Activated CD8-positive, alpha-beta memory T cell treated with anti-CD3 and anti-CD28 coated beads for 4 hours (primary cell): ENCODE measurements around the gene TOMT.

Source experiments
- DNase-seq, 2 donors: peaks; one replicate each; pipeline ENCODE4 v3.0.0-alpha.2; 2020; ENCODE audit warnings: low read depth in 2 of 2

TOMT gene

GRCh38 chr11:72105888-72106287 is at the start of gene TOMT:
Gene TOMT, plus strand, starts transcription at chr11:72105924. Its CDS starts 28 bp downstream, at chr11:72105952.
- DNase-seq = no peak

- no peak for DNase-seq
Observed at GRCh38 chr11:72058416-72059034, 47.2 kb upstream of the TOMT start.

- DNase-seq = no peak
Observed at GRCh38 chr11:72061739-72062396, 43.9 kb upstream of the TOMT start.

GRCh38 chr11:72066855-72067254 is 38.9 kb upstream of the TOMT start:
- DNase-seq = no peak

GRCh38 chr11:72067266-72067665 is 38.5 kb upstream of the TOMT start:
- no peak for DNase-seq

DNA sequence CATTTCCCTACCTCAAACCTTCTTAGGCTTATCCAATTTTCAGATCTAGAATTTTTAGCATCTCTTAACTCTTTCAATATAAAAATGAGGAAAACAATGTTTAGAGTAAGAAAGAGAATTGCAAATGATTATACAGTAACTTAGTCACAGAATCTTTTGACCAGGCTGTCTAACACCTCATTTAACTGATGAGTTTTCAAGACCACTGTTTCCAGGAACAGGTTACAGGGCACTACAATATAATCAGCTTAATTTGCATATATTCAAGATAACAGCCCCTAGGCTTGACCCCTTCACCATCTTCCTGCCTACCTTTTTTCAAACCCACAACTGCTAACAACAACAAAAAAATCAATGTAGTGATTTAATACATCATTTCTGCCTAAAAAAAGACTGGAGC is 38.0 kb upstream of the TOMT start:
- DNase-seq = no peak

- no peak for DNase-seq
Observed at GRCh38 chr11:72069200-72069599, 36.5 kb upstream of the TOMT start.

GRCh38 chr11:72069787-72070251 is 35.9 kb upstream of the TOMT start:
- no peak for DNase-seq

DNA sequence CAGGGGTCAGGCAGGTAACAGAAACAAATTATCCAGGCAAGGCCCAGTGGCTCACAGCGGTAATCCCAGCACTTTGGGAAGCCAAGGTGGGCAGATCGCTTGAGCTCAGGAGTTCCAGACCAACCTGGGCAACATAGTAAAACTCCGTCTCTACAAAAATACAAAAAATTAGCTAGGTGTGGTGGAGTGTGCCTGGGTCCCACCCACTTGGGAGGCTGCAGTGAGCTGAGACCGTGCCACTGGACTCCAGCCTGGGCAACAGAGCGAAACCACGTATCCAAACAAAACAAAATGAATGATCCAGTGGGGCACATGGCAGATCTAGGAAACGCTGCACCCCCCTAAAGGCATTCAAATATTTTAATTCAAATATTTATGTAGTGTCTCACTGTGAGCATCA is 35.2 kb upstream of the TOMT start:
- DNase-seq = no peak

GRCh38 chr11:72072348-72072747 is 33.4 kb upstream of the TOMT start:
- no peak for DNase-seq

DNA sequence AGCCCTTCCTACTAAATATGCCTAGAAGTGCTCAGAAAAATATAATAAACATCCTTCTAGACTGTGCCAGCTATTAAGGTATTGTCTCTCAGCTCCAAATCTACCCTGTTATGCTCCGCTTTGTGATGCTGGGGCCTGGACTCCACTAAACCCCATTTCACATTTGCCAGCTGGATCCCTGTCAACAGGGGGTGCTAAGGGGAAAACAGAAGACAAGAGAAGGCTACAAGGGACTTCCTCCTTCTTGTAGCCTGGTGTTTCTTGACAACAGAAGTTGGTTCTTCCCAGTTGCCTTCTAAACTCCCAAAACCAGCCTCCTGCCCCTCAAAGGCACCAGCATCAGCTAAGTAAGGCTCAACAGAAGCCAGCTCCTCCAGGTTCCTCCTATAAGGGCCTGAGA is 30.6 kb upstream of the TOMT start:
- no peak for DNase-seq

- DNase-seq = no peak
Observed at GRCh38 chr11:72075756-72076155, 30.0 kb upstream of the TOMT start.

GRCh38 chr11:72078477-72078876 is 27.2 kb upstream of the TOMT start:
- DNase-seq = no peak

GRCh38 chr11:72079819-72080325 is 25.9 kb upstream of the TOMT start:
- DNase-seq = no peak

- peak; percentile 98 to 99 for DNase-seq
Observed at GRCh38 chr11:72080326-72081183, 25.2 kb upstream of the TOMT start, which contains the start of the genes LRRC51 and NUMA1. Gene LRRC51, plus strand, starts transcription at chr11:72080850. Its CDS starts 8,234 bp downstream, at chr11:72089084. Gene NUMA1, minus strand, starts transcription at chr11:72080542. Its CDS starts 44,599 bp downstream, at chr11:72035943.

DNA sequence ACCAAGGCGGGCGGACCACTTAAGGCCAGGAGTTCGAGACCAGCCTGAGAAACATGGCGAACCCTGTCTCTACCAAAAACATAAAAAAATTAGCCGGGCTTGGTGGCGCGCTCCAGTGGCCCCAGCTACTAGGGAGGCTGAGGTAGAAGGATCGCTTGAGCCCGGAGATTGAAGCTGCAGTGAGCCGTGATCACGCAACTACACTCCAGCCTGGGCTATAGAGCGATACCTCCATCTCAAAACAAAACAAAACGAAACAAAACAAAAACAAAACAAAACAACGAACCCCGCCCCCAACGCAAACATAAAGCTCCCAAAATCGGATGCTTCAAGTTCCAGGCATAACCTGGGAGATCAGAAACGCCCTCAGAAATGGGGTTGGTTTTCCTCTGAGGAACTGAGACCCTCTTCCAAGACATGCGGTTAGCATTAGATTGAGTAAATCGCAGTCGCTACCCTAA is 24.5 kb upstream of the TOMT start:
- no peak for DNase-seq

DNA sequence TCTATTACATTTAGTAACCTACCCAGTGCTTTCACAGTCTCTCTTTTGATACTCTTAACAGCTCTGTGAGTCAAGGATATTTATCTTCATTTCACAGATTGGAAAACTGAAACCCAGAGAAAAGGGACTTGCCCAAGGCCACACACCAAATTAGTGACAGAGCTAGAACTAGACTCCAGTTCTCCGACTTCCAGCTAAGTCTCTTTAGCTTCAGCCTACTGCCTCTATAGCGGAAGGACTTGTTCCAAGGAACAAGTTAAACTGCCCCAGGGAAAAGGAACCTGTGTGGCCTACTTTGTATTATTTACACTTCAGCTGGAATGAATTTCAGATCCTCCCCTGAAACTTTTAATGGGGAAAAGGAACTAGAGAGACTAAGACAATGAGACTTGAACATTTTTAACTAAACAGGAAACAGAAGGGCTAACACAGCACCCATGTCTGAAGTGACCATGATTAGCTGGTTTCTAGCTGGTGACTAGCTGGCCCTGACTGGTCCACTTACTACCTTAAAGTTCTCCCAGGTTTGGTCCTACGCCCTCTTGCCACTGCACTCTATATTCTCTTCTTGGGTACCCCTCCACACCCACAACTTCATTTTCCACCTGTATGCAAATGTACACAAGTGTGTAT is 23.8 kb upstream of the TOMT start:
- no peak for DNase-seq

- DNase-seq = no peak
Observed at GRCh38 chr11:72083414-72083813, 22.3 kb upstream of the TOMT start.

DNA sequence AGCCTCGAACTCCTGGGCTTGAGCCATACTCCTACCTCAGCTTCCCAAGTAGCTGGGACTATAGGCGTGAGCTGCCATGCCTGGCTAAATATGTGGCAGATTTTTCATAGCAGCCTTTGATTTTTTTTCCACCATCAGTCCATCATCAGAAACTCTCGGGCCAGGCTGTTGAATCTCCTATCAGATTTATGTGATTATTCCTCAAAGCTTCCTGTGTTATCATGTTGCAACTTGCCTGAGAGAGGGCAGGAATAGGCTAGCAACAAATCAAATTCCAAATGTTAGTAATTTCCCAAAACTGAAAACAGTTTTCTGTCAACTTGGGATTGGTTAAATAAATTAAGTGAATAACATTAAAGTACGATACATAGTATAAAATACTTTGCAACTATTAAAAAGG is 21.6 kb upstream of the TOMT start:
- DNase-seq = no peak

DNA sequence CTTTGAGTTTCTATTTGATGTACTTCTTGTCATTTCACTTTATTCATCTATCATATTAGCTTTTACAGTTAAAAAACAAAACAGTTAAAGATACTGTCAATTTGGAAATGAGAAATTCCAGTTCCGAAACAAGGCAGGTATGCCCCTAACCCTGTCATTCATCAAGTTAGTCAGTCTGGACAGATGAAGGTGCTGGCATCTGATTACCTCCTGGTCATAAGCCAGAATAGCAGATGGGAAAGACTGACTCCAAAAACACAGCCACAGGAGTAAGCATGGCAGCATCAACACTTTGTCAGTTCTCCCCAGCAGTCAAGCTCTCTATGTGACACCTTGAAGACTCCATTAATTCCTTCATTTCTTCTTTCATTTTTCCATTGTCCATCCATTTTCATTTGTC is 20.8 kb upstream of the TOMT start:
- DNase-seq = no peak

GRCh38 chr11:72085621-72086351 is 19.9 kb upstream of the TOMT start:
- no peak for DNase-seq
